HepG2 (cell line): ENCODE measurements around the gene HORMAD2.

Experiments used
- FLYWCH1 ChIP-seq: sonication (generic); formaldehyde crosslinking; IDR thresholded peaks from 2 replicates; pipeline ENCODE4 v1.8.1; 2023; ENCODE audit warnings: mild to moderate bottlenecking, missing genetic modification reagents
- ISX ChIP-seq: sonication (generic); formaldehyde crosslinking; conservative IDR thresholded peaks from 2 replicates; pipeline ENCODE4 v1.5.0; 2020; ENCODE audit warnings: missing genetic modification reagents
- KLF13 ChIP-seq: sonication (generic); formaldehyde crosslinking; IDR thresholded peaks from 2 replicates; pipeline ENCODE4 v1.4.0; 2020; ENCODE audit warnings: mild to moderate bottlenecking, missing genetic modification reagents
- TARDBP ChIP-seq: sonication (generic); formaldehyde crosslinking; IDR thresholded peaks from 2 replicates; pipeline ENCODE4 v1.8.0; 2022; ENCODE audit warnings: mild to moderate bottlenecking, missing genetic modification reagents
- ZNF274 ChIP-seq: sonication (generic); formaldehyde crosslinking; IDR thresholded peaks from 2 replicates; pipeline ENCODE4 v1.5.1; 2020; ENCODE audit warnings: mild to moderate bottlenecking, missing genetic modification reagents
- TF ChIP-seq, protein P1 (sequence below): sonication (generic); formaldehyde crosslinking; IDR thresholded peaks from 2 replicates; pipeline ENCODE4 v1.5.0; 2020; ENCODE audit warnings: mild to moderate bottlenecking, missing genetic modification reagents, moderate library complexity
- TF ChIP-seq, protein P2 (sequence below), 2 experiments: IDR thresholded peaks; 2 replicates each; pipeline ENCODE4 v1.6.1; 2011 to 2012; ENCODE audit warnings: low read length in 2 of 2, borderline replicate concordance in 1 of 2, low read depth in 1 of 2, mild to moderate bottlenecking in 1 of 2, moderate library complexity in 1 of 2
- TF ChIP-seq, protein P3 (sequence below): IDR thresholded peaks from 2 replicates; pipeline ENCODE4 v1.6.1; 2012; ENCODE audit warnings: inconsistent platforms

DNA sequence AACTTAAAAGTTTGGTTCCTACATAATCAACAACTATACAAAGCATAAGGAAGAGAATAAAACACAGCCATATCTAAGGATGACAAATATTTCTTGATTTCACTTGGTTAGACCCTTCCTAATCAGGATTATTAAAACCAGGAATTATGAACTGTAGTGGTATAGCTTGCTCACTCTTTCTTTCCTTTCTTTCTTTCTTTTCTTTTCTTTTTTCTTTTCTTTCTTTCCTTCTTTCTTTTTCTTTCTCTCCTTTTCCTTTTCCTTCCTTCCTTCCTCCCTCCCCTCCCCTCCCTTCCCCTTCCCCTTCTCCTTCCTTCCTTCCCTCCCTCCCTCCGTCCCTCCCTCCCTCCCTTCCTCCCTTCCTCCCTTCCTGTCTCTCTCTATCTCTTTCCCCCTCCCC lies 78.0 kb downstream of the HORMAD2 start:
- TF ChIP-seq, protein P1, sequence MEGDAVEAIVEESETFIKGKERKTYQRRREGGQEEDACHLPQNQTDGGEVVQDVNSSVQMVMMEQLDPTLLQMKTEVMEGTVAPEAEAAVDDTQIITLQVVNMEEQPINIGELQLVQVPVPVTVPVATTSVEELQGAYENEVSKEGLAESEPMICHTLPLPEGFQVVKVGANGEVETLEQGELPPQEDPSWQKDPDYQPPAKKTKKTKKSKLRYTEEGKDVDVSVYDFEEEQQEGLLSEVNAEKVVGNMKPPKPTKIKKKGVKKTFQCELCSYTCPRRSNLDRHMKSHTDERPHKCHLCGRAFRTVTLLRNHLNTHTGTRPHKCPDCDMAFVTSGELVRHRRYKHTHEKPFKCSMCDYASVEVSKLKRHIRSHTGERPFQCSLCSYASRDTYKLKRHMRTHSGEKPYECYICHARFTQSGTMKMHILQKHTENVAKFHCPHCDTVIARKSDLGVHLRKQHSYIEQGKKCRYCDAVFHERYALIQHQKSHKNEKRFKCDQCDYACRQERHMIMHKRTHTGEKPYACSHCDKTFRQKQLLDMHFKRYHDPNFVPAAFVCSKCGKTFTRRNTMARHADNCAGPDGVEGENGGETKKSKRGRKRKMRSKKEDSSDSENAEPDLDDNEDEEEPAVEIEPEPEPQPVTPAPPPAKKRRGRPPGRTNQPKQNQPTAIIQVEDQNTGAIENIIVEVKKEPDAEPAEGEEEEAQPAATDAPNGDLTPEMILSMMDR (CRISPR knock-in tag): no peak
- TF ChIP-seq FLYWCH1 (CRISPR knock-in tag) (no peak), TARDBP (CRISPR knock-in tag) (no peak), KLF13 (CRISPR knock-in tag) (no peak), ZNF274 (CRISPR knock-in tag) (no peak), ISX (CRISPR knock-in tag) (no peak)
- TF ChIP-seq, protein P2, sequence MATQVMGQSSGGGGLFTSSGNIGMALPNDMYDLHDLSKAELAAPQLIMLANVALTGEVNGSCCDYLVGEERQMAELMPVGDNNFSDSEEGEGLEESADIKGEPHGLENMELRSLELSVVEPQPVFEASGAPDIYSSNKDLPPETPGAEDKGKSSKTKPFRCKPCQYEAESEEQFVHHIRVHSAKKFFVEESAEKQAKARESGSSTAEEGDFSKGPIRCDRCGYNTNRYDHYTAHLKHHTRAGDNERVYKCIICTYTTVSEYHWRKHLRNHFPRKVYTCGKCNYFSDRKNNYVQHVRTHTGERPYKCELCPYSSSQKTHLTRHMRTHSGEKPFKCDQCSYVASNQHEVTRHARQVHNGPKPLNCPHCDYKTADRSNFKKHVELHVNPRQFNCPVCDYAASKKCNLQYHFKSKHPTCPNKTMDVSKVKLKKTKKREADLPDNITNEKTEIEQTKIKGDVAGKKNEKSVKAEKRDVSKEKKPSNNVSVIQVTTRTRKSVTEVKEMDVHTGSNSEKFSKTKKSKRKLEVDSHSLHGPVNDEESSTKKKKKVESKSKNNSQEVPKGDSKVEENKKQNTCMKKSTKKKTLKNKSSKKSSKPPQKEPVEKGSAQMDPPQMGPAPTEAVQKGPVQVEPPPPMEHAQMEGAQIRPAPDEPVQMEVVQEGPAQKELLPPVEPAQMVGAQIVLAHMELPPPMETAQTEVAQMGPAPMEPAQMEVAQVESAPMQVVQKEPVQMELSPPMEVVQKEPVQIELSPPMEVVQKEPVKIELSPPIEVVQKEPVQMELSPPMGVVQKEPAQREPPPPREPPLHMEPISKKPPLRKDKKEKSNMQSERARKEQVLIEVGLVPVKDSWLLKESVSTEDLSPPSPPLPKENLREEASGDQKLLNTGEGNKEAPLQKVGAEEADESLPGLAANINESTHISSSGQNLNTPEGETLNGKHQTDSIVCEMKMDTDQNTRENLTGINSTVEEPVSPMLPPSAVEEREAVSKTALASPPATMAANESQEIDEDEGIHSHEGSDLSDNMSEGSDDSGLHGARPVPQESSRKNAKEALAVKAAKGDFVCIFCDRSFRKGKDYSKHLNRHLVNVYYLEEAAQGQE (IDR thresholded peaks at IDR 0.05; ENCODE audit: borderline replicate concordance in 1 of 2, low read depth in 1 of 2, low read length in 2 of 2): no peak
- TF ChIP-seq, protein P3, sequence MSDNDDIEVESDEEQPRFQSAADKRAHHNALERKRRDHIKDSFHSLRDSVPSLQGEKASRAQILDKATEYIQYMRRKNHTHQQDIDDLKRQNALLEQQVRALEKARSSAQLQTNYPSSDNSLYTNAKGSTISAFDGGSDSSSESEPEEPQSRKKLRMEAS: no peak
